Measurements from ENCODE around the gene NFAM1.

NFAM1 gene

DNA sequence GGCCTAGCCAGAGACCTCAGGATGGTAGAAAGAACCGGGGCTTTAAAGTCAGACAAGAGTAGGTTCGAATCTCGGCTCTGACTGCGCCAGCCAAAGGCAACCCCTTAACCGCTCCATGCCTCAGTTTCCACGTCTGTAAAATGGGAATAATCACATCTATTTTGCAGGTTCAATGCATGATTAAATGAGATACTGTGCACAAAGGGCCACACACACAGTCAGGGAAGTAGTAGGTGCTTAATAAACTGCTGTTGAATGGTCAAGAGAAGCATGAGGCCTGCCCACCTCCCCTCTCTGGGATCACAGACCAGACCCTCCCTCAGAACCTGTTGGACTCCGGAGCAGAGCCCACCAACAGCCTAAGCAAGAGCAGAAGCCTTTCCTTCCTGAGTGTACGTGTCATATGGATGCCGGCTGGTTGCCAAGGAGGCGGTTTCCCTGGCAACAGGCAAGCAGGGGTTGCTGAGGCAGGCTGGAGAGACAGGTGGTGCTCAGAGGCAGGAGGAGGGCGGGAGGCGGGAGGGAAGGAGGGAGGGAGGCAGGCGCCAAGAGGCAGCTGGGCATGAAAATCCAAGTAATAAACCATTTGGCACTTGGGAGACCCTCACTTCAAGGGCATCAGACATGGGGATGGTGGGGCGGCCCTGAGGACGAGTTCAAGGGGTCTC is 43.9 kb downstream of the NFAM1 start:
- Histone ChIP-seq H3K36me3 (ENCODE audit: insufficient read depth, low read length) (no peaks in the 10 kb centered on the region), H2AFZ (ENCODE audit: low read length) (no peak overlapping the region), H3K9me2 (replicated peaks; ENCODE audit: low read depth, low read length) (no peaks in the 10 kb centered on the region), H3F3A (ENCODE audit: low read depth) (no peaks in the 10 kb centered on the region), H3K4me1 (ENCODE audit: insufficient read depth, low read length, poor library complexity, severe bottlenecking) (peaks cover 5% of the 10 kb centered on the region), H3K4me3 (ENCODE audit: low read length, poor library complexity, severe bottlenecking) (no peak overlapping the region), H3K9ac (ENCODE audit: low read depth, low read length, poor library complexity, severe bottlenecking) (no peak overlapping the region), H3K4me2 (ENCODE audit: low read depth, low read length, poor library complexity, severe bottlenecking) (no peak overlapping the region), H3K9me3 (ENCODE audit: insufficient read depth, low read depth, low read length) (no peaks in the 10 kb centered on the region), H4K20me1 (ENCODE audit: insufficient read depth, low read length, poor library complexity, severe bottlenecking) (no peaks in the 10 kb centered on the region), H3K79me2 (ENCODE audit: insufficient read depth, low read length) (no peaks in the 10 kb centered on the region), H3K27me3 (ENCODE audit: insufficient read depth, low read length, poor library complexity, severe bottlenecking) (no peaks in the 10 kb centered on the region)
- no peak for TF ChIP-seq CTCF (conservative IDR thresholded peaks at IDR 0.05; ENCODE audit: low read length)
- TF ChIP-seq EZH2phosphoT487 (IDR thresholded peaks at IDR 0.05; ENCODE audit: borderline replicate concordance) = no peak

- H3K4me2 ChIP-seq (ENCODE audit: low read depth, low read length, poor library complexity, severe bottlenecking) = no peak overlapping the region
- no peaks in the 10 kb centered on the region for H3K27me3 ChIP-seq (ENCODE audit: insufficient read depth, low read length, poor library complexity, severe bottlenecking)
- TF ChIP-seq EZH2phosphoT487 (IDR thresholded peaks at IDR 0.05; ENCODE audit: borderline replicate concordance) (no peak), CTCF (conservative IDR thresholded peaks at IDR 0.05; ENCODE audit: low read length) (no peak)
- no peaks in the 10 kb centered on the region for H3F3A ChIP-seq (ENCODE audit: low read depth)
- H2AFZ ChIP-seq (ENCODE audit: low read length) = no peak overlapping the region
- no peak overlapping the region for H3K9ac ChIP-seq (ENCODE audit: low read depth, low read length, poor library complexity, severe bottlenecking)
- H3K4me3 ChIP-seq (ENCODE audit: low read length, poor library complexity, severe bottlenecking) = no peak overlapping the region
- H3K79me2 ChIP-seq (ENCODE audit: insufficient read depth, low read length) = no peaks in the 10 kb centered on the region
- H3K9me3 ChIP-seq (ENCODE audit: insufficient read depth, low read depth, low read length) = no peaks in the 10 kb centered on the region
- H3K4me1 ChIP-seq (ENCODE audit: insufficient read depth, low read length, poor library complexity, severe bottlenecking) = peaks cover 5% of the 10 kb centered on the region
- no peaks in the 10 kb centered on the region for H3K9me2 ChIP-seq (replicated peaks; ENCODE audit: low read depth, low read length)
- H4K20me1 ChIP-seq (ENCODE audit: insufficient read depth, low read length, poor library complexity, severe bottlenecking) = no peaks in the 10 kb centered on the region
- no peaks in the 10 kb centered on the region for H3K36me3 ChIP-seq (ENCODE audit: insufficient read depth, low read length)
These were observed 44.6 kb downstream of the NFAM1 start for GRCh38 chr22:42387631-42388030.

GRCh38 chr22:42385696-42386095 is 46.5 kb downstream of the NFAM1 start:
- Histone ChIP-seq H3K27me3 (ENCODE audit: insufficient read depth, low read length, poor library complexity, severe bottlenecking) (no peaks in the 10 kb centered on the region), H3K9me3 (ENCODE audit: insufficient read depth, low read depth, low read length) (no peaks in the 10 kb centered on the region), H2AFZ (ENCODE audit: low read length) (no peak overlapping the region), H3K36me3 (ENCODE audit: insufficient read depth, low read length) (no peaks in the 10 kb centered on the region), H3K9me2 (replicated peaks; ENCODE audit: low read depth, low read length) (no peaks in the 10 kb centered on the region), H3K4me3 (ENCODE audit: low read length, poor library complexity, severe bottlenecking) (no peak overlapping the region), H4K20me1 (ENCODE audit: insufficient read depth, low read length, poor library complexity, severe bottlenecking) (no peaks in the 10 kb centered on the region), H3K4me1 (ENCODE audit: insufficient read depth, low read length, poor library complexity, severe bottlenecking) (peaks cover 5% of the 10 kb centered on the region), H3K9ac (ENCODE audit: low read depth, low read length, poor library complexity, severe bottlenecking) (no peak overlapping the region), H3K4me2 (ENCODE audit: low read depth, low read length, poor library complexity, severe bottlenecking) (no peak overlapping the region), H3K79me2 (ENCODE audit: insufficient read depth, low read length) (no peaks in the 10 kb centered on the region), H3F3A (ENCODE audit: low read depth) (no peaks in the 10 kb centered on the region)
- no peak for TF ChIP-seq CTCF (conservative IDR thresholded peaks at IDR 0.05; ENCODE audit: low read length)
- no peak for TF ChIP-seq EZH2phosphoT487 (IDR thresholded peaks at IDR 0.05; ENCODE audit: borderline replicate concordance)

Measured in Loucy (cell line).